Sciatic nerve (tissue), 2 donors: Measurements from ENCODE around the gene PFKP. TPM values are rescaled to one million over a fixed set of nuclear protein-coding genes. Genes with fewer than 3 reads are reported as not detected.

Experiments used
- ATAC-seq: fragments of 200-7000 bp; cut with Tn5 transposase; one replicate; pipeline ENCODE4 v1.9.1; 2020; ENCODE audit warnings: mild to moderate bottlenecking, moderate library complexity
- DNase-seq: peaks from one replicate; pipeline ENCODE4 v3.0.0-alpha.2; 2020; ENCODE audit warnings: low spot score
- intact Hi-C: fragments of 100-400 bp; cut with DNase I; formaldehyde crosslinking; loops from one replicate; pipeline ENCODE4 v1.14.2; 2022
- total RNA-seq: library from RNA; stranded (reverse); fragmentation: NEBNext Ultra II Directional; extraction: Animal tissue kit (Norgen Biotek cat#: 25700); gene quantifications from one replicate; pipeline ENCODE4 v1.2.1, GENCODE V29; 2021
- donor health status: DM: no; HTN: no; CAD: no.
- donor health status: DM: no; HTN: no; CAD: no.

Gene PFKP
- total RNA-seq, 1 donor from 2014 or later, result 41.3 TPM

DNA sequence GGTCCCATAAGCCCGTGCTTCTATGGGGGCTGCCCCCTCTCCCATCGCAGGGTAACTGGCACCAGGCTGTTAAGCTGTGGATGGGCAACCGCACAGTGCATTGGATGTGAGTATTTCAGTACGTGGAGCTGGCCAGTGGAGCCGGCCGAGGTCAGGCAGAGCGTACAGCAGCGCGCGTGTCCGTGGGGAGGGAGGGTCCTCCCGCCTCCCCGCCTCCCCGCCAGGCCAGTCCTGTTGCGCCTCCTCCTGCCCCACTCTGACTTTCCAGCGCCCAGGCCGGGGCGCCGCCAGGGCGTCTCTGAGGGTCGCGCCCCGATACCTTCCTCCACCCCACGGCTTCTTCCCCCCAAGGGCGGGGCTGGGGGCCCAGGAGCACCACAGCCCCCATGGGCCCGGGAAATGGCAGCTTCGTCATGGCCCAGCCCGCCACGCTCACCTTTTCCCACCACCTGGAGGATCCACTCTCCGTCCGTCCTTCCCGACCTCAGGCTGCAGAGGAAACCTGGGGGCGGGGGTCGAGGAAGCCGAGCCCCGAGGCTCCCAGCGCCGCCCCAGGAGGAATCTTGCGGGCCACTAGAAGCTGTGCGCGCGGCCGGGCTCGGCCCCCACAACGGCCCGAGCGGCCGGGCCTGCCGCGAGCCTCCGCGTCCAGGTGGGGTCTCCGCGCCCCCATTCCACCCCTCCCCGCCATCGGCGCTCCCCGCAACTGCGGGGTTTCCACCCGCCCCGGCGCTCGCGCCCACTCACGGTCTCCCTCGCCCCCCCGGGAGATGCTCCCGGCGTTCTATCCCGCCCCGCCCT lies 831 bp upstream of the PFKP start:
- peak; percentile 44 for ATAC-seq
- no peak for DNase-seq
- intact Hi-C loops, result no loop called here

DNA sequence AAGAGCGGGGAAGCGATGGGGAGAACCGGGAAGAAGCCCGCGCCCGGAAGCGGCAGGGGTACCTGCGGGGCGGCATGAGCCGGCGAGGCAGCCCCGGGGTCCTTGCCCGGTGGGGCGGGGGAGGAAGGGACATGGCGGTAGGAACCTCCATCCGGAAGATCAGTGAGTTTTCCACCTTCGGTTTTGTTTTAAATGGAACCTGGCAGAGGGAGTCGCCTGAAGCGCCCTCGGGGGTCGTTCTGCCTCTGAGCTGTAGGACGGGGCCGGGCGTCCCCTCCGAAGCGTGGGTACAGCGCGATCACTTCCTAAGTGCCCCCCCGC lies 471 bp downstream of the PFKP start:
- ATAC-seq, result no peak
- no peak for DNase-seq
- intact Hi-C loops, result no loop called here

DNA sequence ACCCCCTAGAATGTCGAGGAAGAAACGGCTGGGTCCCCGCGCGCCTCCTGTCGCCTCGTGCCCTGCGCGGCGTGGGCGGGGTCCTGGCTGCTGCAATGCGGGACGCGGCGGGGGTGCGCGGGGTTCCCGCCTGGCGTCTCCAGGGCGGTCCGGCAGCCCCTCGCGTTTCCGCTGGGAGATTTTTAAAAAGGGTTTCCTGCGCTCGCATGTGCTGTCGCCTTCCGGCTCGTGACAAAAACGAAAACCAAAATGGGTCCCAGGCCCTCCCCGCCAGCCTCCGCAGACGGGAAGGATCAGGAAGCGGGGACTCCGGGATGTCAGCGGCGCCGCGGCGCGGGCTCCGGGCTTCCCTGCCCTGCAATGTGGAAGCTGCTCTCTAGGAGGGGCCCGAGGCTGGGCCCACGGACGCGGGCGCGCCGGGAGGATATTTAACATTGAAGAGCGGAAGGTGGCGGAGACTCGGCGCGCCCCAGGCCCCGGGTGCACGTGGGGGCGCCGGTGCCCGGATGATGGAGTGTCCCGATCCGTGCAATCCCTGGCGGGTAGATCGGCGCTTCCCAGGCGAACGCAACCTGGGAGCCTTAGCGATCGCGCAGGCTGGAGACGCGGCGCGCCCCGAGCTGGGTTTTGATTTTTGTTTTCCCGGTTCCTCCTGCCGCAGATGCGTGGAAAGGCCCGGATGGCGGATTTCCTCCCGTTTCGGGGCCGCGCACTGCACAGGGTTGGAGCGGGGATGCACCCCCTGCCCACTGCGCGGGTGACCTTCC lies 1.0 kb downstream of the PFKP start:
- intact Hi-C loops, result no loop called here
- DNase-seq (peak; percentile 80), ATAC-seq (peak; percentile 75)

DNA sequence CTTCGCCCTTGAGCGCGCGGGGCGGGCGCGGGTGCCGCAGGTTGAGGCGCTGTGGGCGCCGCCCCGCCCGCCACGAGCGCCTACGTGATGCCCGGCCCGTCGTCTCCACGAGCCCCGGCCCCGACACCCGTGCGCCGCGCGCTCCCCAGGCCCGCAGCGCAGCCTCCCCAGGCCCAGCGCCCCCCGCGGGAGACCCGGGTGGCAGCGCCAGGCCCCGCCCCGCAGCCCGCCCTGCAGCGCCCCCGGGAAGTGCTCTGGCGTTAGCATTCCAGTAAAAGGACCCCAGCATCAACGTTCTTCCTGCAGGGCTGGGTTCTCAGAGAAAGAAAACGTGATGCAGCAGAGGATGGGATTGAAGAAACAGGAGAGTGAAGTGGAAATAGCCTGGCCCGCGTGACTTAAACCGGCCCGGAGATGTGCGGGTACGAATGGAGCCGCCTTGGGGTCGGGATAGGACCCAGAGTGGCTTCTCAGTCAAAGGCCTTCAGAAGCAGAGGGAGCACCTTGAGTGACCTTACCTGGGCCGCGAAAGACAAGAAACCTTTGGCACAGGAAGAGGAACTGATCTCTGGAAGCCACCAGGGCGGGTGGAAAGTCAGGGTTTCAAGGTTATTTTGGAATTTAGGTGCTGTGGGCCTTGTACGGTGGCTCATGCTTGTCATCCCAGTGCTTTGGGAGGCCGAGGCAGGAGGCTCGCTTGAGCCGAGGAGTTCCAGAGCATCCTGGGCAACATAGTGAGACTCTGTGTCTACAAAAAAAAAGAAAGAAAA lies 1.8 kb downstream of the PFKP start:
- ATAC-seq, result peak; percentile 2
- intact Hi-C loops, result no loop called here
- DNase-seq, result no peak

DNA sequence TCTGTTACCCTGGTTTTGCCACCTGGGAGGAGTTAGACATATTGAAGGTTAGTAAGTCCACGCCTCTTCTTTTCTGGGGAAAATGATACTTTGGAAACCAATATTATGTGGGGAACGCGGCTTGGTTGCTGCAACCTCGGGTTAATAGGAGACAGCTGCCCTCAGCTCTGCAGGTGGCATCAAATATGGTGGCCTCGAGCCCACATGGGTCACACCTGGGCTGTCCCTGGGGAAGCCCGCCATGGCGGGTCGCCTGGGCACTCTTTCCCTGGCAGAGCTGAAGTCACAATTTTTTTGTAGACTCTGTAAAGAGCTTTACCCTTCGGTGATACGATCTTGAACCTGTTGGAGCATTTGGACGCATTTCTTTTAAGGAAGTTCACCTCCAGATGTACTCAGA lies 2.5 kb downstream of the PFKP start:
- ATAC-seq, result no peak
- no peak for DNase-seq
- intact Hi-C loops, result no loop called here

DNA sequence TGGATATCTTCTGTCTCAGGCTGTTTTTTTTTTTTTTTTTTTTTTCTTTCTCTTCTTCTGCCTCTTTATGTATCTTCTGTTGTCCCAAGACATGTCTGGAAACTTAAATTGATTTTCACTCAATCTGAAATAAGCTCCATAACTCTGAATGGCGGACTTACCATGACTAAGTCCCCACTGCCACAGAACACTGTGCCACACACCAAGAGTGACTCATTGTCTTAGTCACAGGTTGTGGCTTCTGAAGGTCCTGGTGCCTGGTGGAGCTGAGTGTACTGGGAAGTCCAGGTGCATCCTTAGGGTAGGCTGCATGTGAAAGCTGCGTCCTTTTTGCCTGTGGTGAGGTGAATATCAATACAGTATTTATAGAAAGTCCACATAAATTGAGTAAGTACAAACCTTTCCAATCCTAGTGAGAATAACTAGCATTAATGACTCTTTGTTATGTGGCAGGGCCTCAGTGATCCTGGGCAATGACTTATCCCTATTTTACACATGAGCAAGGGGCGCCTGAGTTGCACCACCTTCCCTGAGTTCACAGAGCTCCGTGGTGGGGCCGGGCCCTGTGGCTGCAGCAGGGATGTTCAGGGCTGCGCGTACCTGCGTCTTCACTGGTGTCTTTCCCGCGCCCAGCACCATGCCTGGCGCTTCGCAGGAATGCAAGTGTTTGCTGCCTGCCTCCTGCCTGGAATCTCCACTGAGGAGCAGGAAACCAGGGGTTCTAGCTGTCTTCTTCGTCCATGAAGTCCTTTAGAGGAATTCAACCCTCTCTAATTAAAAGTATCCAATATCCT lies 4.3 kb downstream of the PFKP start:
- no peak for ATAC-seq
- intact Hi-C loops, result no loop called here
- no peak for DNase-seq

DNA sequence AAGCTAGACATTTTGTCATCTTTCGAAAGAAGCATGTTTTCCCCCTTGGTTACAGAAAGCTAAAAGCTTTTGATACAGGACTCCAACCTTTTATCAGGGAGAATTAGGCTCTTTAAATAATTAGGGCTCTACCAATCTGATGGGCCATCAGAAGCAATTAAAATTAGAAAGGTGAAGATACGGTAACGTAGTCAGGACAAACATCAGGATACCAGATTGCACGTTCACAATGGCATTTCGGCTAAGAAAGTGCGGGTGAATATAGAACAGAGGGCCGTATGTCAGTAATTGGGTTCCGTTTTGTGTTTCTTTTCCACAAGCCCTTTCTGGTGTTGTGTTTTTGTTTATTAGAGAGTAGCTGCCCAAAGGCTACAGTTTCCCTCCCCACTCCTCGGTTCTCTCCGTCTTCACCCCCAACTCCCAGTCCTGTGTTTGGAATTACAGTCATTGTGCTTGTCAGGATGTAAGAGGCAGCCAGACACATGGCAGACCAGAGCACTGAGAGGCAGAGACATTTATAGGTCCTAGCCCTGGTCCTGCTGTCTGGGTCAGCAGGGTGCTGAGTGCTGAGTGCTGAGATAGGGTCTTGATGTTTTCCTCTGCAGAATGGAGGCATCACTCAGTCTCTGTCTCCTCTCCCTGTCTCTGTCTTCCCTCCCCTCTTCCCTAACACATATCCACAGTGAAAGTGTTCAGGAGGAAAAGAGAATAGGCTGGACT lies 5.5 kb downstream of the PFKP start:
- ATAC-seq (no peak), DNase-seq (no peak)
- intact Hi-C loops, result no loop called here

DNA sequence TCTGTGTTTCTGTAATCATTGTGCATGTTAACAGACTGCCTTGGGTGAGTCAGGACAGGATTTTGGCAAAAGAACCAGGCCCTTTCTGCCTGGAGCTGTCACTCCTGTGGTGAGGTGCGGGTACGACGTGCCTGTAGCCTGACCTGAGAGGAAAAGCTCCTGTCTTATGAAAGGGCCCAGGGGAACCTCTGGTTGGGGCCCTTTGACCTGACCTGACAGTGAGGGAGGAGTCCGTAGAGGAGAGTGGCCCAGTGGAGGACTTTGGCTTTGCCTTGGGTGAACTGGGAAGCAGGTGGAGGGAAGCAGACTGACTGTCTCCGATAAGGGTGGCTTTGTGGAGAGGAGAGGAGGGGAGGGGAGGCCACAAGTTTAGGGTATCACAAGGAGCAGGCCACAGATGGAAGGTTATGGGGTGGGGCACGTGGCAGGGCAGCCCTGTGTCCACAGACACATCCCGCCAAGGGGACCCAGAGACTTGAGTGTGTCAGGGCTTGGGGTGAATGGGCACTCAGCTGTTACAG lies 6.9 kb downstream of the PFKP start:
- peak; percentile 11 for ATAC-seq
- intact Hi-C loops, result no loop called here

DNA sequence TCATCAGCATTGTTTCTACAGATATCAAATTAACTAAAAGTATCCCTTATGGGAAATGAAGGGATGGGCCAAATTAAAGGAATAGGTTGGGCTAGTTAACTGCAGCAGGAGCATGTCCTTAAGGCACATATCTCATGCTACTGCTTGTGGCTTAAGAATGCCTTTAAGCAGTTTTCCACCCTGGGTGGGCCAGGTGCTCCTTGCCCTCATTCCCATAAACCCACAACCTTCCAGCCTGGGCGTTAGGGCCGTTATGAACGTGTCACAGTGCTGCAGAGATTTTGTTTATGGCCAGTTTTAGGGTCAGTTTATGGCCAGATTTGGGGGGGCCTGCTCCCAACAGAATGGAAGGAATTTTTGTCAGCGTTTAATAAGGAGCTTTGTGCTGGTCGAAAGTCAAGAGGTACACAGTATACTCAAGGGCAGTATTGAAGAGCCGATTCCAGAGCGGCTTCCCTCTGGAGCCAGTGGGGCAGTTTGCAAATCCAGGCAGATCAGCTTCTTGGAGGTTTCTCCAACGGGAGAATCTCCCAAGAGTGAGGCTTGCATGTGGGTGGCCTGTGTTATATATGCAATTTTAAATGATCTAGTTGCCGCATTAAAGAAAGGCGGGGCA lies 7.7 kb downstream of the PFKP start:
- intact Hi-C loops, result no loop called here
- ATAC-seq, result no peak
- DNase-seq, result no peak

More for the DNA sequence above, 6.9 kb downstream of the PFKP start:
- no peak for DNase-seq

DNA sequence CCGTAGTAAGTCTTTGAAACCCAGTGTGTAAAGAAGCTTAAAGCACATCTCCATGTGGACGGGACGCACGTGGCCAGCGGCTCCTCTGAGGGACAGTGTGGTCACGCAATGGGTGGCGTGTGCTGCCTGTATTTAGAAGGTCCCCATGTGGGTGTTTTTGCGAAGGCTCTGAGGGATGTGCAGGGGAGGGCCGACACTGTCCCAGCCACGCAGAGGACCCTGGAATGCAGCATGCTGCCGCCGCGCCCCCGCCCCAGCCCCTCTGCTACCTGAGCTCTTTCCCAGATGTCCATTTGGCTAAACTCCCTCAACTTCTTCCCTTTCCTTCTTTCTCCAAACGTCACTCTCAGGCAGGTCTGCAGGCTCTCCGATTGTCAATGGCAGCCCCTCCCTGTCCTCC lies 8.8 kb downstream of the PFKP start:
- DNase-seq, result peak; percentile 37
- intact Hi-C loops, result no loop called here
- no peak for ATAC-seq

DNA sequence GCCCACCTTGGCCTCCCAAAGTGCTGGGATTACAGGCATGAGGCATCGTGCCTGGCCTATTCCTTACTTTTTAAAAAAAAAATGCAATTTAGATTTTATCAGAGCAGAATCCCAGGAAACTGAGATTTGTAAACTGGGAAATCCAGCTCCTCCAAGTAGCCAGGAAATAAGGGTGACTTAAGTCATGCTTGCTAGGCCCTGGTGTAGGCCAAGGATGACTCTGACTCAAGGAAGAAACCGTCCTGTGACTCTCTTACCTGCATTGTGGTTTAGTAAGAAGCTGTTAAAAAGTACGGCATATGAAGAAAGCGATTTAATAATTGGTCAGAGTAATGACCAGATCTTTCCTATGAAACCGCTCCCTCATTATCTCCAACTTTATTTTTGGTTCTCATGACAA lies 10.2 kb downstream of the PFKP start:
- ATAC-seq (no peak), DNase-seq (no peak)
- intact Hi-C loops, result no loop called here

DNA sequence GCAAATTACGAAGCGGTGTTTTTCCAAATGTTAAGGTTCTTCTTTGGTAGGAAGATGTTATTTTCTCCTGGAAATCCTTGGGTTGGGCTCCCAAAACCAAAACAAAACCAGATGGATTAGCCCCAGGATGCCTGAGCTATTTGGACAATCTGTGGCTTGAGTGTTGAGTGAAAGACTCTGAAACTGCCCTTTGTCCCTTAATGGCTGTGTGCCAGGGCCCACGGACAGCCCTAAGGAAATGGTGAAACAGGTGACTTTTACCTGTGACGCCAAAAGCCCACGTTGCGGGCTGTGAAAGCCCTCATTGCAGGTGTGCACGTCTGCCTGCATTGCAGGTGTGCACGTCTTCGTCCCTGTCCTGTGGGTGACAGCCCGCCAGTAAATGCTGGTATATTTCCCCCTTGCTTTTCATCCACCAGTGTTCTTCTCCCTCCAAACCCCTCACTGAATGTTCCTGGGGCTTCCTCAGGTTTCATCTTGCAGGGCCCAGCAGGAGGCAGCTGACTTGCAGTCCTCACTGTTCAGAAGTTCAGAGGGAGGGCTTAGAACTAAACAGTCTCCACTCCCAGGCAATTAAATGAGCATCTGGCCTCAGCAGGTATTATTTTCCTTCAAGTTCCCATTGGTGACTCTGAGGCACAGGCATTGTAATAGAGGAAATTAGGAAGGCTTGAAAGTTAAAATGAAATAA lies 10.7 kb downstream of the PFKP start:
- DNase-seq (peak; percentile 45), ATAC-seq (no peak)
- intact Hi-C loops, result no loop called here

DNA sequence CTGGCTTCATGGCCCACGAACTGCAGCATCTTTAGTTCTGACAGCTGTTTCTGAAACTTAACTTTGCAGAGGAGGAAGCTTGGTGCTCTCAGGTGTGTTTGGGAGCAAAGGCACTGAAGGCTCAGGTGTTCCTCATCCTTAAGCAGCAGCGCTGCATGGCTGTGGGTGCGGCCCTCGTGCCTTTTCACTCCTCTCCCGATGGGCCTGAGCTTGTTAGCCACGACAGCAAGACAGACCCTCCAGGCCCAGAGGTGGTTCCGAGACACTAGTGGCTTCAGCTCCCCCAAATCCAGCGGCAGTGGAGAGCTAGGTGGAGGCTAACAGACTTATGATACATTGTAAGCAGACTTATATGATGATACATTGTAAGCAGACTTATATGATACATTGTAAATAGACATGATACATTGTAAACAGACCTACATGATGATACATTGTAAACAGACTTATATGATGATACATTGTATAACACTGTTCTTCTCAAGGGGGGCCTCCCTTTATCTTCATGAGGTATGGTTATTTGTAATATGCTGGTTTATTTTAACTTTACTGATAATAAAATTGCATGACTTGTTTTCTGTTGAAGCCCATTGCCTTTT lies 14.1 kb downstream of the PFKP start:
- DNase-seq, result peak; percentile 44
- intact Hi-C loops, result no loop called here
- ATAC-seq, result no peak

DNA sequence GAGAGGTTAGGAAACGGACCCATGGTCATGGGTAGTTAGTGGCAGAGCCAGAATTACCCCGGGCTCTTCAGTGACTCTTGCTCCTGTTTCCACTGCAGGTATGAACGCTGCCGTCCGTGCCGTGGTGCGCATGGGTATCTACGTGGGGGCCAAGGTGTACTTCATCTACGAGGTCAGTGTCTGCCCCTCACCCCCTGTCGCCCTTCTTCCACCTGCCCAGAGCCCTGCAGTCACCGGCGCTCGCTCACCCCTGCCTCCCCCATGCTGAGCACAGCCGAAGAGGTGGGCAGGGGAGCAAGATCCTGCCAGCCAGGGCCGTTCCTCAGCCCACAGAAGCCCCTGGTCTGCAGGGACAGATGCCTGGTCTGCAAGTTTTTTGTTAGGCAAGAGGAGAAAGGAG lies 14.9 kb downstream of the PFKP start:
- peak; percentile 45 for DNase-seq
- intact Hi-C loops, result no loop called here
- ATAC-seq, result no peak

DNA sequence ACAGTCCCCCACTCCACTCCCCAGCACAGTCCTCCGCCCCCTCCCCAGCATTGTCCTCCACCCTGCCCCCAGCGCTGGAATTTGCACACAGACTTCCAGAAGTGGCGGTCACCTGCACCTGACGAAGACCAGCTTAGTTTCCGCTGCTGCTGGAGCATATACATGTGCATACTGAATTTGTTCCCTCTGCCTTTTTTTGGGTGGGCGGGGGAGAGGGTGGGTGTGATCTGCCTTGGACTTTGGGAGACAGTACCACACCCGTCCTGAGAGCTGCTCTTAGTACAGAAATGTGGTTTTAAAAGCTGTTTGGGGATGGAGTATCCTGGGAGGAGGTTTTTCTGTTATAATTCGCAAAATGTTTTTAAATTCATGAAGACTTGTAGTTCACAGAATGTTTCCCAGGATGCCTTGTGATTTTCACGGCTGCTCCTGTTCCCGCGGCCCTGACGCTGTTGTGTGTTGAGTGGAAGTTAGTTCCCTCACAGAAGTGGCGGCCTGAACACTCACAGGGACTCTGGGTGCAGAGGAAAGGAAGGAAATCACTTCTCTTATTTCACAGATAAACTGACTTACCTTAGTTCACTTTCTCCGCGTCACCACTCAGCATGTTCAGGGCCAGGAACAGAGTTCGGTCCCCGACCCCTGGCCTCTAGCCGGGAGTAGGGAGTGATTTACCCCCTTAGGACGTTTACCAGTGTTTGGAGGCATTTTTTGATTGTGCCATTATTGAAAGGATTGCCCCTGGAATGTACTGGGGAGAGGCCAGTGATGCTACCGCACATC lies 18.6 kb downstream of the PFKP start:
- ATAC-seq, result no peak
- intact Hi-C loops, result no loop called here
- DNase-seq, result no peak

DNA sequence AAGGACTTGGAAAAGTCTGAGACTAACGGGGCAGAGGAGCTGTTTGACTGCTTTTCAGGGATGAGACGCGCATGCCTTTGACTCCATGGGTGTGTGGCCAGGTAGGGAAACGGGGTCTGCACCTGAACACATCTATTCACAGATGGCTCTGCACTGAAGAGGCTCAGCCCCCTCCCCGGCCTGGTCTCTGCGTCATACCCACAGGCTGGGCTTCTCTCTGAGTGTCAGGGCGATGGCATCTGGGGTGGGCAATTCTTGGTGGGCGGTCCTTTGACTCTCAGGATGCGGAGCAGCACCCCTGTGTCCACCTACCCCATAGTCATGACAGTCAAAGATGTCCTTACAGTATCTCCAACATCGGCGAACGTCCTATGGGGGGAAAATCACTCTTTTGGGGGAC lies 23.0 kb downstream of the PFKP start:
- DNase-seq (peak; percentile 41), ATAC-seq (no peak)
- intact Hi-C loops, result no loop called here
